NCI-H226 (cell line): ENCODE measurements around the gene CDS1.
A peak's percentile ranks its signal among the peaks of the same experiment; 100 is the strongest.
"Not testable (repeated sequence)": the region's sequence is repeated elsewhere in the genome, so short reads cannot be mapped to it uniquely, and the experiment has no call there.

ENCODE experiments used
- DNase-seq: peaks from one replicate; pipeline ENCODE4 v3.0.0-alpha.2; 2015

Gene CDS1

DNA sequence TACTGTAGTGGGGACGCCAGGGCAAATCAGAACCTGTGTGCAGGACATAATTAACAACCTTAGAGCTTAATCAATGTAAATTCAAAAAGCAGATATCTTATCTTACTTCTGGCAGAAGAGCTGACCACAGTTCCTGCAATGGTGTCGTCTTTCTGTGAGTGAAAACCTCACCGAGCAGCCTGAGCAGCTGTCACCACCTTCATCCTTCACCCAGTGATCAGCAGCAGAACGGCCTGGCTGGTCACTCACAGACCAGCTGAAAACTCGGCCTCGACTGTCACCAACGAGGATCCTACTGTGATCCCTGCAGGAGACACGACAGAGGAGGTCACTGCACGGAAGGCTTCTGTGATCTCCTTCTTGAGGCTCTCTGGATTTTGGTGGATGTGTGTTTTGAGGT, 94.2 kb downstream of the CDS1 start:
- no peak for DNase-seq

DNA sequence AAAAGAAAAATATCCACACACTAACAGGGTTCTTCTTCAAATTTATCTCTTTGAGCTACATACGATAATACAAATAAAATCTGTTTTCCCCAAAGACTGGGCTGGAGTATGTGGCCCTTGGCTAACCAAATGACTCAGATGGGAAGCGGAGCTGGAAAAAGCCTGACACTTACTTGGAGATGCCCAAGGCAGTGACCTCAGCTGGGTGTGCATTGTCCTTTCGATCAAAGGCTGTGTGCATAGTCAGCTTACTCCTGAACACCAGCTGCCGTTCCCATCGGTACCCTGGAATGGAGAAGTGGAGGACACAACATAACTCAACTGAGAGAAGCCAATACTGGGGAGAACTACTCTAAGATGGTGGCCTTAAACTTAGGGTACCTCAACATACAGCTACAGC, 95.1 kb downstream of the CDS1 start:
- no peak for DNase-seq

DNA sequence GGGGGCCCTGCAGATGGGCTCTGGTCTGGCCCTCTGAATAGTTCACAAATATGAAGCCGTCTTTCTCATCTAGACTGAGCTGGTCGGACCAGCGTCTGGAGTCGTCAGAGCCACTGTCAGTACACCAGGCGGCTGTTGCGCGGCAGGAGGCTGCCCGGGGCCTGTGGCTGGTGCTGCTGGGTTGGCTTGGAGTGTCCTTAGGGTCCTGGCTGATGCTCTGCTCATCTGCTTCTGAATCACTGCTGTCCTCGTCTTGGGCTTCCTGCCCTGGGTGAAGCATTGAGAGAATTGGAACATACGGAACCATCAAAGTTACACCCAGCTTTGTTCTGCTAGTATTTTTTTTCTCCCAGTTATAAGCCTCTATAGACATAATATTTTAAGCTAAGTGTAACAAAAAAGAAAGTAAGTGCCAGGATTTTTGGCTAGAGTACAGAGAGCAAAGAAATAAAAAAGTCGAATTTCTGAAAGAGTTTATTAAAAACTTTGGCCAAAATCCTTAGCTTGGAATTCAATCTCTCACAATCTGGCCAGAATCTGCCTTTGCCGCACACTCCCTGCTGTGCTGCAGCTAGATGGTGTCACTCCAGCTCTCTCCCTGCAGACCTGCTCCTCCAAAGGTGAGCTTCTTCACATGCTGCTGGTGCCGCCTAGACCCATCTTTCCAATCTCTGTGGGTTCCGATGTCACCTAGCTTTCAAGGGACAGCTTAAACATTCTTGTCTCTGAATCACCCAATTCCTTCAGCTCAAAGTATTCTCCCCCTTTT, 96.2 kb downstream of the CDS1 start:
- DNase-seq, result no peak

DNA sequence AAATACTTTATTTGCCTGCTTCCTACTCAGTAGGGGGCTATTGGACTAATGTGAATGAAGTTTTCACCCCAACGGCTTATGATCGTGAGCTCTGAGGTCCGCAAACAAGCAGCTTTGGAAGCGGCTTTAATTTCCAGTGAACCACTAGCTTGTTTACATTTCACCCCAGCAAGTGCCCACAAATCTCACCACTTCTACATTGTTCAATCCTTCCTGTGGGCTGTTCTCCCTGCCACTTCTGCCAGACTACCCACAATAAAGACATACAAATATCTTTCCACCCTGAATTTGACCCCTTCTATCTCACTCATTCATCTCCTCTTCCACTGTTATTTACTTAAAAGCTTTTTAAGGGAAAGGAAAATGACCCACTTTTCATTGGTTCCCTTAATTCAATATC, 98.0 kb downstream of the CDS1 start:
- no peak for DNase-seq

DNA sequence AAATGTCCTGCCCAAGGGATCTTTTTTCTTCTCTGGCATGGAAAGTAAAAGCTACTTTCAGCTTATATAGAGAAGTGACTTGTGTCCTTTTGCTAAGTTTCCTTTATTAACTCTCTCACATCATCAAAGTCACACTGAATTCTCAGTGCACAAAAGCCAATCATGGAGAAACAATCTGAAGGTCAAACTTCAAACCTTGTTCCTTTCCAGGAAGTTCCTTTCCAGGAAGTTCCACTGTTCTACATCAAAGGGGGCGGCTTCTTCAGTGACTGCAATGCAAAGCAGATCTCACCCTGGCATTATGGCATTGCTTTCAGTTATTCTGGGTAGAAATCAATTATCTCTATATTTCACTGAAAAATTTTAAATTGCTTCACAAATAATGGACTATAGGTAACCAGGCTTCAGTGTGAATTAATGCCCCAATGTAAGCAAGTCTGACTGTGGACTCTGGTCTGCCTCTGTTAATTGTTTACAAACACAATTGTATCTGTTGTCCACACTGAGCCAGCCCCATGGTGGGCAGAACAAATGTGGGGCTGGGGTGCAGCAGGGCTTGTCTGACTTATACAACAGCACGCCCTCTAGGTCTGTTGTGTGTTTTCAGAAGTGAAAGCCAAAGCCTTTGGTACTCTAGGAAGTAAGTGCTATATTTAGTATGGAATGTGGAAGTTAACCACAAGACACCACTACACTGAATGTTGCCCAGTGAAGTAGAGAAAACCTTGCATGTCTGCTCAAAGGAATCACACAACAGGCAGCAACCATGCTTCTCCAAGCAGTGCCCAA, 98.8 kb downstream of the CDS1 start:
- DNase-seq, result peak; percentile 53

DNA sequence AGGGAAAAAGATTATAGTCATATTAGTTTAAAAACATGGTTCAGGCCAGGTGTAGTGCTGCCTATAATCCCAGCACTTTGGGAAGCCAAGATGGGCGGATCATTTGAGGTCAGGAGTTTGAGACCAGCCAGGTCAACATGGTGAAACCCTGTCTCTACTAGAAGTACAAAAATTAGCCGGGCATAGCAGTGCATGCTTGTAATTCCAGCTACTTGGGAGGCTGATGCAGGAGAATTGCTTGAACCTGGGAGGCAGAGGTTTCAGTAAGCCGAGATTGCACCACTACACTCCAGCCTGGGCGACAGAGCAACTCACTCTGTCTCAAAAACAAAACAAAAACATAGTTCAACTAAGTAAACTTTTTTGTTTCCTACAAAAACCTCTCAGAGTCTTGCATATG, 99.7 kb downstream of the CDS1 start:
- DNase-seq, result not testable (repeated sequence)

DNA sequence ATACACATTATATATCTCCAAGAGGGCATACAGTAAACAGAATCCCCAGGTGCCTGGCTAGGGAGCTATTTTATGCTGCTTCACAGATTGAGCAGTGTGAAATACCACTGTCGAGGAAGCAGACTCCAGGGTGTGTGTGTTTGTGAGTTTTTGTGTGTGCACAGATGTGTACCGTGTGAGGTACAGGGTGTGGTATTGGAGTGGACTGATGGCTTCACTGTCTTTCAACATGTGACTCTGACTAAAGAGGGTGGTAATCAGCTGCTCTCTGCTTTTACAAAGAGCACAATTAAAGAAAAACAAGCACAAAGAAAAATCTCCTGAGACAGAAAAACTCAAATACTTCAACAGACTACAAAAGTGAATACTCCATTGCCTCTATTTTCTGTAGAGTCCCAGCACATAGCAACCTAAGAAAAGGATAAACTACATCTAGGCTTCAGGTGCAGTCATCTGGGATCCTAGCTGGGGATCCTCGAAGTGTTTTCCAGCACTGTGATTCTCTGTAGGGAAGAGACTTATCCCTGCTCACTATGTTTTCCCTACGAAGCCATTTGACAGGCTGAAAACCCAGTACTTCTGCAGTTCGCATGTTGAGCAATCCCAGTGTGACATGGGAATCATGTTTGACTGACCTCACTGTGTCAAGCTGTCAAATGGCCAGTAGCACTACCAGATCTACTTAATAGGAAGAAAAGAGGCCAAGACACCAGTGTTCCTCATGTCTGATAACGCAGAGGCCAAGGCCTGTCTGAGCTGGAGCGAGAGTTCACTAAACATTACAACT, 100.3 kb downstream of the CDS1 start:
- no peak for DNase-seq

DNA sequence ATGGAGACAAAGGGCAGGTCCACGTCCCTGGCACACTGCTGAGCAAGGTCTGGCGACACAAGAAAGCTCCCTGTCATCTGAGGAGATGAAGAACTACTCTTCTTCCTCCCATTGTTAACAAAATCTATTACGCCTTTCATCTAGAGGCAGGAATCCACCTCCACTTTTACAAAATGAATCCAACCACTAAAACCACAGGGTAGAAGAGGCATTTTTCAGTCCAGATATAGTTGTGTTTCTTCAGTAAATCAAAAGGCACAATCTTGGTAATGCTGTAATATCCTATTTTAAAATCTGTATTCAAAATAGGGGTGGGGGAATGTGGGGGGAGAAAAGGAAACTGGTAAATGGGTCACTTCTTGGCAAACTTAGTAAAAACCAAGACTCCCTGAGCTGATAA, 101.4 kb downstream of the CDS1 start:
- no peak for DNase-seq

DNA sequence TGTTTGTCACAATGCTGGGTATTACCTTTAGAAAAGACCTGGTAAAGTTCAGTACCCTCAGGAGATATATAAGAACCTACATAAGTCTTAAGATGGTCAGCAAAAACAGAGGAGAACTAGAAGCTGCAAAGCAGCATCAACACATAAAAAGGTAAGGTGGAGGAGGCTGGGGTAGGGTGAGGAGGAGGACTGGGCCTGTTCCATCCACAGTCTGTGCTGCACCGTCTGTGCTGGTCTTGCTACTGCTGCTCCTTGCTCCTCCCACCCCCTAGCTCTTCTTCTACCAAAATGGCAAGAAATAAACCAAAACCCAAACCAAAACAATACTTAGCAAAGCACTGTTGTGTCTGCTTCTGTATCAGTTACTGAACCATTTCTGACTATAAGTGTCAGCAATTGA, 102.2 kb downstream of the CDS1 start:
- DNase-seq, result no peak

DNA sequence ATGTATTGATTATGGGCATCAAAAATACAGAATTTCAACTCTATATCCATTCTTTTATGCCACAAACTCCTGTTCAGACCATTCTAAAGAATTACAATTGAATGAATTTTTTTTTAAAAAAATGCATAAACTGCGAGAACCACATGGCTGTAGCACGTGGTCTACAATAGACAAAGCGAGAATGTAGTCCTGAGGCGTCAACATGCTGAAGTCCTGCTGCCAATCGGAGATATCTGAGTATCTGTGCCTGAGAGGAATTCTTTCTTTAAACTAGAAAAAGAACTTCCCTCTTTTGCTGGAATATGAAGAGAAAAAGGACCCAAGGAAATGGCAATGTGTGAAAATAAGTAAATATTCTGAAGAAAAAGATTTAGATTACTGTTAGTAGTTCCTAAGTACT, 105.7 kb downstream of the CDS1 start:
- no peak for DNase-seq

DNA sequence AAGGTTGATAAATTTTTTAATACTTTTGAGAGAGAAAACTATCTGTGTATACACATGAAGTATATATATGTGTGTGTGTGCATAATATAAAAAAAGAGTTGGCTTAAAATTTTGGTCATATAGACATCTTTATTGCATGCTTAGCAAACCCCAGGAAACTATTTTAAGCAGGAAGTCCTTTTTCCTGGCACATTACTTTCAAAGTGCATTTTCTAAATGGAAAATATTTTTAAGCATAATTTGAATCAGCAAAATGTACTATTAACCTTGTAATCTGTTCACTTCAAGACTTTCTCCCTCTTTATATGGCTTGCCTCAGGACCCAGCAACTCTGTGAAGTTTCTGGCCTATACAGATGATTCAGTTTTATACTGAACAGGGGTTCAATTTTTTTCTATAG, 106.3 kb downstream of the CDS1 start:
- no peak for DNase-seq

DNA sequence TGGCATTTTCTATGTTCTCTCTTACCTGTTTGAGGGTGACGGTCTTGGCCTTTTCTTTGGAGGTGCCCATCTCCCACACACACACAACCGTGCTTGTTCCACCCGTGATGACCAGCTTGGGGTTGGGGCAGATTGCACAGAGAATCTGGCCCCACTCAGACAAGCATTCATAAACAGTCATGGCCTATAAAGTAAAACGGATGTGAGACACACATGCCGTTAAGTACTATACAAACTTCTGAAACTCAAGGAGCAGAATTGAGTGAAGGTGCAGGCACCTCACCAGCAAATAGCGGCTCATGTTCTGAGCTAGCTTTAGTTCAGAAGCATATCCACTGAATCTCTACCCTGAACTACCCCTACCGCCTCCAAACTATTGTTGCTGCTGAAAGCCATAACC, 107.6 kb downstream of the CDS1 start:
- DNase-seq, result no peak

DNA sequence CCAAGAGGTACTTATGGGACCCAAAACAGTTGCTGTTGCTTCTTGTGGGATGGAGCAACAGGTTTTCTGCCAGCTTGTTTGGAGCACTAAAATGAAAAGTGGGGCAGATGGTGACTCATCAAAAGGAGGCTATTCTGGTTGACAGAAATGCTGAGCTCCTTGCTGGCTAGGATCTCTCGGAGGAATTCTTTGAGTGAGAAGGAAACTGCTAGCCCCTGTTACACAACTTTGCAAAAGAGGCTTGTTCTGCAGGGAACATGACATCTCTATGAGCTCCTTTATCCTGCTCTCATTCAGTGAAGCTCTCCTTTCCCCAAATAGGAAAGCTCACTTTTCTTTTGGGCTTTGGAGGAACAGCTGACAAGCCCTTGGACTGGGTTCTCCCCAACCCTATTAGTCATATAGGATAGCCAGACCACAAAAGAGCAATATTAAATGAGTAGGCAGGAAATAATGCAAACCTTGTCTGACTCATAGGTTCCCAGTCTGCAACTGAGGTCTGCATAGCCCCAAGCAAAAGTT, 108.3 kb downstream of the CDS1 start:
- DNase-seq, result peak; percentile 89

DNA sequence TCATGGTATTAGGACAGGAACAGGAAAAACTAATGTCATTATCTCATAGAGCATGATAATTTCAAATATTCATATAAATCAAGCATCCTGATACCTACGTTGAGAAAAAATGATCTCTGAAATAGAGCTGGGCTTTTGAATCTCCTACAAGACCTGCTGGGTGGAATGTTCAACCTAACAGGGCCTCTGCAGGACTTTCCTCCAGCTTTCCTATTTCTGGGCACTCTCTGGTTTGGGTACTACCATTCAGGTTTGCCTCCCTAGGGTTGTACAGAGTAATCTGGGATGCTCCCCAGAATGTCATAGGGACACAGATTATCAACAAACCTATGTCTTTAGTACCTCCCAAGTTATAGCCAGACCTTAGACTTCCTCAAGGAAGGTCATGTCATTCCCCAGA, 108.9 kb downstream of the CDS1 start:
- DNase-seq, result no peak

DNA sequence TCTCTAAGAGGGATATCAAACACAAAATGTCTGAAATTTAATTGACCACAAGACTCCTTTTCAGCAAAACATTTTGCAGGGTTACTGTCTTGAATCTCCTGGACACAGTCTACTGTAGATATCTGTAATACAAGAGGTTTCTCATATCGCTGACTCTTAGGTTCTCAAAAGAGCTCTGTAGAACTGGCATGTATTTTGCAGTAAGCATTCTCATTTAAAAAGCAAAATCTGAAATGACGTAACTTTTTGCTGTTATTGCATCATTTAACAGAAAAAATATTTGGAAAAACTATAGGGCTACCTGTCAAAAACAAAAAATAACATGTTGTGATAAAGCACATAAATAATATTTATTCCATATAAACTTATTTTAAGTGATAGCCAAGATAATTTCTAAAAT, 114.2 kb downstream of the CDS1 start:
- DNase-seq, result no peak

DNA sequence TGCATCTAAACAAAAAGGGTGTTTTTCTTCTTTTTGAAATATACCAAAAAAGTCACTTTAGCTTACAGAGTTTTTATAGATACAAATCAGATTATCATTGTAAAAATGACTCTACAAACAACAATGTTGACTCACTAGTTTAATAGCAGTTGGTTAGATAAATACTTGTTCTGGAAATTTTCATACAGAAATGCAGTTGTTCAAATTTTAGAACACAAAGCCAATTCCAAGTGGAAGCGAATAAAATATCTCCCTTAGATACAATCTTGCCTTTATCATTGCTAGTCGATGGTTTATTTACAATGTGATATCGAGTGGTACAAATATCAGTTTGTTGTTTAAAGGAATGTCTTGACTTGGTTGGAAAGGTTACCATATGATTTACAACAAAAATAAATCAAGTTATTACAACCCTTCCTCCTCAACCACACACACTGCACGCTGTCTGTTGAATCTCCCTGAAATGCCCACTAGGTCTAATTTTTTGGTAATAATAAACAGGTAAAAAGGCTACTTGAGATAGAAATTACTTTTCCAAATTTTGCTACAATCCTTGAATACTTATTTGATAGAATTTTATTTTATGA, 114.8 kb downstream of the CDS1 start:
- no peak for DNase-seq

DNA sequence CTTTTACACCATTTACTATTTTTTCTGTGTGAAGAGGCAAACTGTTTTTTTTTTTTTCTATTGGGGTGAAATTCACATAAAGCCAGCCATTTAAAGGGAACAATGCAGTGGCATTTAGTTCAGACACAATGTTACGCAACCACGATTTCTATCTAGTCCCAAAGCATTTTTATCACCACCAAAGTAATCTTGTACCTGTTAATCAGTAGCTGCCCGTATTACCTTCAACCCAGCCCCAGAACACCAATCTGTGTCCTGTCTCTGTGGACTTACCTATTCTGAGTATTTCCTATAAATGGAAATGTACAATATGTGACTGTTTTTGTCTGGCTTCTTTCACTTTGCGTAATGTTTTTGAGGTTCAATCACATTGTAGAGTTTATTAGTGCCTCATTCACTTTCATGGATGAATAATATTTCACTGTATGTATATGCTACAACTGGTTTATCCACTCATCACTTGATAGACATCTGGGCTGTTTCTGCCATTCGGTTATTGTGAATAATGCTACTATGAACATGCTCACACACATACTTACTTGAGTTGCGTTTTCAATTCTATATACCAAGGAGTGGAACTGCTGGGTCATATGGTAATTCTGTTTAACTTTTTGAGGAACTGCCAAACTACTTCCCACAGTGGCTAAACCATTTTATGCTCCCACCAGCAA, 116.2 kb downstream of the CDS1 start:
- DNase-seq, result no peak
